Endodermal cell (in vitro differentiated cells): ENCODE measurements around the gene MICALL1. TPM values are rescaled to one million over a fixed set of nuclear protein-coding genes. Genes with fewer than 3 reads are reported as not detected.

Source experiments
- DNase-seq: peaks from one replicate; pipeline ENCODE4 v3.0.0-alpha.2; 2017
- H3K27ac ChIP-seq: 2 replicates; pipeline ENCODE4 v1.5.1; 2013; ENCODE audit warnings: mild to moderate bottlenecking, low read depth, low read length, moderate library complexity
- H3K27me3 ChIP-seq: 2 replicates; pipeline ENCODE4 v1.6.1; 2013; ENCODE audit warnings: mild to moderate bottlenecking, low read length, moderate library complexity; ENCODE audit not compliant: insufficient read depth, control insufficient read depth, poor library complexity, severe bottlenecking
- H3K36me3 ChIP-seq: 2 replicates; pipeline ENCODE4 v1.7.0; 2013; ENCODE audit warnings: mild to moderate bottlenecking, low read length, moderate library complexity; ENCODE audit not compliant: control insufficient read depth, insufficient read depth
- H3K4me1 ChIP-seq: one replicate; pipeline ENCODE4 v1.7.0; 2013; ENCODE audit warnings: low read length; ENCODE audit not compliant: control insufficient read depth, insufficient read depth
- H3K4me3 ChIP-seq: 2 replicates; pipeline ENCODE4 v1.5.1; 2013; ENCODE audit warnings: mild to moderate bottlenecking, low read length, moderate library complexity
- H3K9ac ChIP-seq: 2 replicates; pipeline ENCODE4 v1.6.1; 2013; ENCODE audit warnings: mild to moderate bottlenecking, low read length, moderate library complexity; ENCODE audit not compliant: poor library complexity, severe bottlenecking; ENCODE audit errors: extremely low read depth
- H3K9me3 ChIP-seq: 2 replicates; pipeline ENCODE4 v1.6.1; 2013; ENCODE audit warnings: mild to moderate bottlenecking, low read length, moderate library complexity; ENCODE audit not compliant: control insufficient read depth
- H3K27ac Mint-ChIP-seq: 2 replicates; pipeline ENCODE4 v1.8.0; 2020; ENCODE audit warnings: mixed read lengths
- H3K27me3 Mint-ChIP-seq: 2 replicates; pipeline ENCODE4 v1.8.0; 2021; ENCODE audit warnings: mild to moderate bottlenecking, mixed read lengths; ENCODE audit not compliant: insufficient read depth
- H3K36me3 Mint-ChIP-seq: 2 replicates; pipeline ENCODE4 v1.8.0; 2020; ENCODE audit warnings: low read depth, mixed read lengths
- H3K4me1 Mint-ChIP-seq: 2 replicates; pipeline ENCODE4 v1.8.0; 2020; ENCODE audit warnings: mixed read lengths
- H3K4me3 Mint-ChIP-seq: 2 replicates; pipeline ENCODE4 v1.8.0; 2020; ENCODE audit warnings: mild to moderate bottlenecking, moderate library complexity, mixed read lengths
- H3K9me3 Mint-ChIP-seq: 2 replicates; pipeline ENCODE4 v1.8.0; 2020; ENCODE audit warnings: mild to moderate bottlenecking, mixed read lengths
- WGBS, 2 experiments: methylation state at CpG; one replicate each; pipeline versions ENCODE4 v1.1.5 to v1.1.7; 2013; ENCODE audit warnings: missing lambda C conversion rate in 2 of 2, mixed read lengths in 1 of 2; ENCODE audit not compliant: insufficient coverage in 1 of 2, insufficient read length in 1 of 2; 5-methylcytosine and 5-hydroxymethylcytosine counted together
- total RNA-seq, 2 donors: library from RNA; stranded (reverse); fragmentation: NEBNext Ultra II Directional in 1 of 2; extraction: Animal tissue kit (Norgen Biotek cat#: 25700) in 1 of 2; gene quantifications; 2 replicates in 1 of 2; 3 replicates in 1 of 2; pipeline ENCODE4 v1.2.1, GENCODE V29; 2021
- TF ChIP-seq, protein P1 (sequence below): fragments of 200-600 bp; sonication (generic); conservative IDR thresholded peaks from 2 replicates; pipeline ENCODE4 v1.5.0; 2021; ENCODE audit warnings: antibody characterized with exemption, mild to moderate bottlenecking

MICALL1 gene
- total RNA-seq, 2 donors from 2014 or later = 33.5 to 36.6 TPM

DNA sequence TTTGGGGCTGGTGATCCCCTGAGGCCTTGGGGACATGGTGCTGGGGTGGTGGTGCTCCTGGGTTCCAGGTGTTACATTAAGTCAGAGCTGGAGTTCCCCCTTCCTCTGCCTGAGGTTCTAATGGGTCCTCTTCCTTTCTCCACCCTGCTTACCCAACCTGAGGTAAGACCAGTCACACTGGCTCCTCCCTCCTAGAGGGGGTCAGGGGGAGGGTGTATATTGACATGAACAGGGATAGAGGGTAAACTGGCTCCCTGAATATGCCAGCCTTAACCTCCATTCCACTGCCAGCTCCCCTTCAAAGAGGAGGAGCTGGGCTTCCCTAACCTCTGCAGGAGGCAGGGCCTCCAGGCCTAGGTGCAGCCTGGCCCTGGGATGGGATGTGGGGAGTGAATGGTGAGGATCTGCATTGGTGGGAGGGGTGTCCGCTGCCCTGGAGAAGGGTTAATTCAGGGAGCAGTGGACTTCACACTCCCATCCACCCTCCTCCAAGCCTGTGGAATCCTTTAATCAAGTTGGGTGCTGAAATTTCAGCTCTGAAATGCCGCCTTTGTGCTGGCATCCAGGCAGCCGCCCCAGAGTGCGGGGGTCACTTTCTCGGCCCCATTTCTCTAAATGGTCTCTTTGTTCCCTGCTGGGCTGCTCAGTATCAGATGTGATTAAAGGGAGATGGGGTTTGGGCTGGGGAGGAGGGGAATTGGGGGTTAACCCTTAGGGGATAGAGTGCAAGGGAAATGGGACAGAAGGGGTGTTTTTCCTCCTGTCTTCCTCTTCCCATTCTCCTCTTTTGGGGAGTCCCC is 62.6 kb downstream of the MICALL1 start:
- Mint-ChIP-seq H3K9me3 (no peaks in the 10 kb centered on the region), H3K27me3 (no peaks in the 10 kb centered on the region), H3K36me3 (peaks cover 42% of the 10 kb centered on the region), H3K4me3 (no peak overlapping the region), H3K27ac (peak overlapping the region; percentile 72), H3K4me1 (peaks cover 13% of the 10 kb centered on the region)
- Histone ChIP-seq H3K4me3 (no peak overlapping the region), H3K27ac (peak overlapping the region; percentile 71), H3K27me3 (no peaks in the 10 kb centered on the region), H3K9ac (no peak overlapping the region), H3K36me3 (peaks cover 31% of the 10 kb centered on the region), H3K4me1 (peaks cover 15% of the 10 kb centered on the region), H3K9me3 (no peaks in the 10 kb centered on the region)
- no peak for DNase-seq
- TF ChIP-seq, protein P1, sequence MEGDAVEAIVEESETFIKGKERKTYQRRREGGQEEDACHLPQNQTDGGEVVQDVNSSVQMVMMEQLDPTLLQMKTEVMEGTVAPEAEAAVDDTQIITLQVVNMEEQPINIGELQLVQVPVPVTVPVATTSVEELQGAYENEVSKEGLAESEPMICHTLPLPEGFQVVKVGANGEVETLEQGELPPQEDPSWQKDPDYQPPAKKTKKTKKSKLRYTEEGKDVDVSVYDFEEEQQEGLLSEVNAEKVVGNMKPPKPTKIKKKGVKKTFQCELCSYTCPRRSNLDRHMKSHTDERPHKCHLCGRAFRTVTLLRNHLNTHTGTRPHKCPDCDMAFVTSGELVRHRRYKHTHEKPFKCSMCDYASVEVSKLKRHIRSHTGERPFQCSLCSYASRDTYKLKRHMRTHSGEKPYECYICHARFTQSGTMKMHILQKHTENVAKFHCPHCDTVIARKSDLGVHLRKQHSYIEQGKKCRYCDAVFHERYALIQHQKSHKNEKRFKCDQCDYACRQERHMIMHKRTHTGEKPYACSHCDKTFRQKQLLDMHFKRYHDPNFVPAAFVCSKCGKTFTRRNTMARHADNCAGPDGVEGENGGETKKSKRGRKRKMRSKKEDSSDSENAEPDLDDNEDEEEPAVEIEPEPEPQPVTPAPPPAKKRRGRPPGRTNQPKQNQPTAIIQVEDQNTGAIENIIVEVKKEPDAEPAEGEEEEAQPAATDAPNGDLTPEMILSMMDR = no peak
- WGBS, 2 experiments = 83 to 87% methylated on average over 3 to 4 of the region's 5 CpGs

DNA sequence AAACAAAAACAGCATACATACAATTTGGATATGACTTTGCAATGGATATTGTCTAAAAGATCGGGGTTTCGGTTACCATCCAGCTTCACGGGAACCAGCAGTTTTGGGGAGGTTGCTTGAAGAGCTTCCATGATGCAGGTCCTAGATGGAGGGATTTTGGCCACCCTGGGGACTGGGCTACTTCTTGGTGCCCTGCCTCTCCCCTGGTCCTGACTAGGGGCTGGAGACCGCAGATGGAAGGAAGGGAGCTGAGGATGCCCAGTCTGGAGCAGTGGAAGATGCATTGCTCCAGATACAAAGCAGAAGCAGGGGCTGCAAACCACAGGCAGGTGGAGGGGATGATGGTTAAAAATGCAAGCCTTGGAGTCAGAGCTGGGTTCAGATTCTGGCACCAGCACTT is 64.8 kb downstream of the MICALL1 start:
- Mint-ChIP-seq H3K27ac (no peak overlapping the region), H3K4me3 (no peak overlapping the region), H3K27me3 (no peaks in the 10 kb centered on the region), H3K4me1 (peaks cover 13% of the 10 kb centered on the region), H3K9me3 (no peaks in the 10 kb centered on the region), H3K36me3 (peaks cover 52% of the 10 kb centered on the region)
- TF ChIP-seq, protein P1 = no peak
- Histone ChIP-seq H3K27me3 (no peaks in the 10 kb centered on the region), H3K4me3 (no peak overlapping the region), H3K27ac (no peak overlapping the region), H3K4me1 (peaks cover 15% of the 10 kb centered on the region), H3K9me3 (no peaks in the 10 kb centered on the region), H3K9ac (no peak overlapping the region), H3K36me3 (peaks cover 29% of the 10 kb centered on the region)
- DNase-seq = no peak
- 99 to 100% methylated on average over 4 of the region's 4 CpGs for WGBS, 2 experiments

DNA sequence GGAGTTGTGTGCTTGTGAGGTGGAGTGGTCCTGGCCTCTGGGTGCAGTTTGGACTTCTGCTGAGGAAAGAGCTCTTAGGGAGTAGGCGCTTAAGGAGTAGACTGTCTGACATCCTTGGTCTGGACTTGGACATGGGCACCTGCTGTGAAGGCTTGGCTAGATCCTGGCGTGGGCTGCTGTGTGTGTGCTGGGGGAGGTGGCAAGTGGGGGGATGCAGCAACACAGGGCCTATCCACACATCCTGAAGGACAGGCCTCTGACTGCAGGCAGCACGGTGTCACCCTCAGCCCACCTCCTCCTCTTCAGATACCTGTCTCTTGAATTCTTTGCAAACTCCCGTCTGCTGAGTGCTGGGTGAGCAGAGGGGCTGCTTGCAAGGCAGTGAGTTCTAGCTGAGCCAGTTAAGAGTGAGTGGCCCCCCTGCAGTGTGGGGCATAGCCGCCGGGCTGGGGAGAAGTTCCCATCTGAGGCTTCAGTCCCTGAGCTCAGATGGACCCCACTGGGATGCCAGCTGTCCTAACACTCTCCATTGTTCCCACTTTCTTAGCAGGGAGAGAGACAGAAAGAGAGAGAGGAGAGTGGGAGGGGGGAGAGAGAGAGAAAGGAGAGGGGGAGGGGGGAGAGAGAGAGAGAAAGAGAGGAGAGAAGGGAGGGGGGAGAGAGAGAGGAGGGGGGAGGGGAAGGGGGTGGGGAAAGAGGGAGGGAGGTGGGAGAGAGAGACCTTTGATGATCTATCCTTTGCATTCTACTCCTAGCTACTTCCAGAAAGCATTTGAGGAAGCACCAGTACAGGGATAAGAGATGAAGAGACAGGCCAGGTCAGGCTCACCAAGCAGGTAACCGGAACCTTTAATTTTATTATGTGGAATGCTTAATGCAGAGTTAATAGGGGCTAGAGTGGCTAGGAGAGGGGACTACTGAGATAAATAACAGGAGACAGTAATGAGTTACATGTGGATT is 65.7 kb downstream of the MICALL1 start:
- no peak overlapping the region for H3K4me3 Mint-ChIP-seq
- DNase-seq = peak; percentile 83

More for the DNA sequence above, 65.7 kb downstream of the MICALL1 start:
- Histone ChIP-seq H3K27me3 (no peaks in the 10 kb centered on the region), H3K9ac (no peak overlapping the region), H3K36me3 (peaks cover 26% of the 10 kb centered on the region), H3K4me3 (no peak overlapping the region), H3K27ac (peak overlapping the region; percentile 29), H3K9me3 (no peaks in the 10 kb centered on the region), H3K4me1 (peaks cover 15% of the 10 kb centered on the region)
- H3K36me3 Mint-ChIP-seq = peaks cover 53% of the 10 kb centered on the region
- peak overlapping the region; percentile 48 for H3K27ac Mint-ChIP-seq
- TF ChIP-seq, protein P1 = no peak
- 32 to 44% methylated on average over 3 to 7 of the region's 7 CpGs for WGBS, 2 experiments
- H3K9me3 Mint-ChIP-seq = no peaks in the 10 kb centered on the region
- H3K4me1 Mint-ChIP-seq = peaks cover 13% of the 10 kb centered on the region
- no peaks in the 10 kb centered on the region for H3K27me3 Mint-ChIP-seq
